ENCODE data around the gene GALNT9. TPM values are rescaled to one million over a fixed set of nuclear protein-coding genes. Genes with fewer than 3 reads are reported as not detected.

The GALNT9 gene
- total RNA-seq, 1 donor from 2014 or later = not detected

DNA sequence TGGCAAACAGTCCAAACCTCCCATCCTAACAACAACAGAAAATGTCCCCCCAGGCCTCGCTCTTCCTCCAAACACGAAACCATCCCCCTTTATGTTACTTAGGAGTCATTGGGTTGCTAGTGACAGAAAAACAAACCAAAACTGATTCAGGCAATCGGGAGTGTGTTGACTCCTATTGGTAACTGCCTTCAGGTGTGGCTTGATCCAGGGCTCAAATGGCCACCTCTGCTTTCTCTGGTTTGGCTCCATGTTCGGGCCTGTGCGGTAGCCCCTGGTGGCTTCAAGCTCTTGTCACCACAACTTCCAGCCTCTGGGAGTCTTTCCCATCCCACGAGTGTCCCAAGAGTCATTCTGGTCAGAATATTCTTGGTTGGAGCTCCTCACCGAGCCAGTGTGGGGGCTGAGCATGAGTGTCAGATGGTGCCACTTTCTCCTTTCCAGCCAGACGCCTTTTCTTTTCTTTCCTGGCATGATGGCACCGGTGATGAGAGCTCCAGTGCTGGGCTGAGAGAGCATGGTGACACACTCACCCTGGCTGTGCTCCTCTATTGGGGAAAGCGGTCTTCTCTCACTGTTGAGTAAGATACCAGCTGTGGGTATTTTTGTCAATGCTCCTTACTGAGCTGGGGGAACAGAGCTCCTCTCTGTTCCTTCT, 146.6 kb downstream of the GALNT9 start:
- Mint-ChIP-seq H3K9me3 (no peaks in the 10 kb centered on the region), H3K27me3 (ENCODE audit: low read depth) (peaks cover 16% of the 10 kb centered on the region)
- intact Hi-C loops (cut with micrococcal nuclease) = loop anchor here (10.0 kb wide), 1 partner anchor 312 kb away; the partner anchor contains the start of gene FBRSL1

DNA sequence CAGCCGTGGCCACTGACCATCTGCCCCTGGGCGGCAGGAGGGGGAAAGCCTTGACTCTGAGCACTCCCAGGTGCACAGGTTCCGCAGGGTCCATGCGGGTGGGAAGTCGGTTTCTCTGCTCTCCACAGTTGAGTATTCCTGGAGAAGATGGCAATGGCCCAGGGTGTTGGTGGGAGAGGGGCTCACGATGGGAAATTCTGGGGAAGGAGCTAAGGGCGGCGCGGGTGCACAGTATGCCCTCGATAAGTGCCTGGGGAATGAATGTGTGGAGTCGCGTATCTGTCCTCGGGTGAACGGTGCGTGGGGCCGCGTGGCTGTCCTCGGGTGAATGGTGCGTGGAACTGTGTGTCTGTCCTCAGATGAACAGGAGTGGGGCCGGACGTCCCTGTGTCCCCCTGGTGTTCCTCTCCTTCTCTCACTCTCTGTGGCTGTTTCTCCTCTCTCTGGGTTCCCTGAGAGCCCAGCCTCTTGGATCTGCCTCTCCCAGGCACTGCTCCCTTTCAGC, 147.1 kb downstream of the GALNT9 start:
- Mint-ChIP-seq H3K27me3 (ENCODE audit: low read depth) (peaks cover 16% of the 10 kb centered on the region), H3K36me3 (ENCODE audit: low read depth) (peaks cover 3% of the 10 kb centered on the region), H3K27ac (no peak overlapping the region), H3K4me3 (ENCODE audit: low read depth) (no peak overlapping the region), H3K9me3 (no peaks in the 10 kb centered on the region), H3K4me1 (ENCODE audit: low read depth) (peaks cover 25% of the 10 kb centered on the region)
- DNase-seq (ENCODE audit: low spot score) = no peak
- intact Hi-C loops (cut with micrococcal nuclease) = loop anchor here (10.0 kb wide), 1 partner anchor 313 kb away; the partner anchor contains the start of gene FBRSL1

More for the DNA sequence above, 146.6 kb downstream of the GALNT9 start:
- H3K27ac Mint-ChIP-seq = no peak overlapping the region
- H3K4me1 Mint-ChIP-seq (ENCODE audit: low read depth) = peaks cover 30% of the 10 kb centered on the region
- H3K4me3 Mint-ChIP-seq (ENCODE audit: low read depth) = no peak overlapping the region
- peaks cover 3% of the 10 kb centered on the region for H3K36me3 Mint-ChIP-seq (ENCODE audit: low read depth)
- DNase-seq (ENCODE audit: low spot score) = no peak

DNA sequence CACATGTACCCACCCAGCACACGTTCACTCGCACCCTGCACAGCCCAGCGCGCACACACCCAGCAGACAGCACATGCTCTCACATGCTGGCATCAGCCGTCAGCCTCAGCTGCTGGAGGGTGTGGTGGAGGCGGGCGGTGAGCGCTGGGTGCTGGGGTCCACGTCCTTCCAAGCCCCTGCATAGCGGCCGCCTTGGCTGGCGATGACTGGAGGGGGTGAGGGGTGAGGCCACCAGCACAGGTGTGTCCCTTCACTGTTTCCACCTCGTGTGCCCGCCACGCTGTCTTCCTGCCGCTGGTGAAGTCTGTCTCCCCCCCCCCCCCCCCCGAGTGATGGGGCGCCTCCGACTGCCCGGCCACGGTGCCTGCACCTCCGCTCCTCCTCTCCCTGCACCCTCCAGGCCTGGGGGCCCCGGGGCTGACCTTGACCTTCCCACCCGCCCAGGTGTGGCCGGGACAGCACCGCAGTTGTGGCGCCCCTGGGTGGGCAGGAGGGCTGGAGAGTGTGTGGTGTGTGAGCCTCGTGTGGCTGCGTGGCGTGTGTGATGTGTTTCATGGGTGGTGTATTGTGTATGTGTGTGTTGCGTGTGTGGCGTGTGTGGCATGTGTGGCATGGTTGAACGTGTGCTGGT, 147.7 kb downstream of the GALNT9 start:
- Mint-ChIP-seq H3K36me3 (ENCODE audit: low read depth) (peaks cover 3% of the 10 kb centered on the region), H3K27ac (no peak overlapping the region), H3K9me3 (no peaks in the 10 kb centered on the region), H3K4me1 (ENCODE audit: low read depth) (peaks cover 22% of the 10 kb centered on the region), H3K4me3 (ENCODE audit: low read depth) (no peak overlapping the region), H3K27me3 (ENCODE audit: low read depth) (peaks cover 16% of the 10 kb centered on the region)
- no peak for DNase-seq (ENCODE audit: low spot score)
- intact Hi-C loops (cut with micrococcal nuclease) = loop anchor here (10.0 kb wide), 1 partner anchor 313 kb away; the partner anchor contains the start of gene FBRSL1

DNA sequence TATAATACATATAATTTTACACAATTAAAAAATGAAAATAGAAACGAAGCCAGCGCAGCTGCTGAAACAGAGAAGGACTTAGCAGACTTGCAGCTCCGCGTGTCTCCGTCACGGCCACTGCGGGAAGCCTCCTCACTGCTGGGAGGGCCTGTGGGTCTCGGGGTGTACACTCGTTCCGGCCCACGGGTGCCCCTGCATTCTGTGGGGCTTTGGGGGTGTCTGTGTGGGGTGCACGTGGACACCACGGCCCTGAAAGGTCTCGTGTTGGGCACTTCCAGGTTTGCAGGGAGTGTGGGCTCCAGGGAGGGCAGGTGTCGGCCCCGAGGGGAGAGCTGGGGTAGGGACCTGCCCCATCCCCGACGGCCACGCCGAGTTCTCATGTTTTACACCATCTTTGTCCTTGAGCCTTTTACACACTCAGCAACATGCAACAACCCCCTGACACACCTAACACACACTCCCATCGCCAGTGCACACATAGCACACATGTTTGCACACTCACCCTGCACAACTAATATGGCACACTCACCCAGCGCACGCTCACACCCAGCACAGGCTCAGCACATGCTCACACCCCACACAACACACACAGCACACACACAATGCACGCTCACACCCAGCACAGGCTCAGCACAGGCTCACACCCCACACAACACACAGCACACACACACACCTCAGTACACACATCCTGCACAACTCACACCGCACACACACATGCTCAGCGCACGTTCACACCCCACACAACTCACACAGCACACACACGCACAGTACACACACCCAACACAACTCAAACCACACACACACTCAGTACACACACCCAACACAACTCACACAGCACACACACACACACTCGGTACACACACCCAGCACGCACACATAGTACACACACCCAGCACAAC, 148.5 kb downstream of the GALNT9 start:
- H3K27me3 Mint-ChIP-seq (ENCODE audit: low read depth) = peaks cover 16% of the 10 kb centered on the region
- no peak overlapping the region for H3K4me3 Mint-ChIP-seq (ENCODE audit: low read depth)
- H3K4me1 Mint-ChIP-seq (ENCODE audit: low read depth) = peaks cover 18% of the 10 kb centered on the region
- H3K9me3 Mint-ChIP-seq = no peaks in the 10 kb centered on the region
- H3K27ac Mint-ChIP-seq = no peak overlapping the region
- intact Hi-C loops (cut with micrococcal nuclease) = loop anchor here (10.0 kb wide), 1 partner anchor 314 kb away; the partner anchor contains the start of gene FBRSL1
- DNase-seq (ENCODE audit: low spot score) = no peak
- H3K36me3 Mint-ChIP-seq (ENCODE audit: low read depth) = peaks cover 3% of the 10 kb centered on the region

DNA sequence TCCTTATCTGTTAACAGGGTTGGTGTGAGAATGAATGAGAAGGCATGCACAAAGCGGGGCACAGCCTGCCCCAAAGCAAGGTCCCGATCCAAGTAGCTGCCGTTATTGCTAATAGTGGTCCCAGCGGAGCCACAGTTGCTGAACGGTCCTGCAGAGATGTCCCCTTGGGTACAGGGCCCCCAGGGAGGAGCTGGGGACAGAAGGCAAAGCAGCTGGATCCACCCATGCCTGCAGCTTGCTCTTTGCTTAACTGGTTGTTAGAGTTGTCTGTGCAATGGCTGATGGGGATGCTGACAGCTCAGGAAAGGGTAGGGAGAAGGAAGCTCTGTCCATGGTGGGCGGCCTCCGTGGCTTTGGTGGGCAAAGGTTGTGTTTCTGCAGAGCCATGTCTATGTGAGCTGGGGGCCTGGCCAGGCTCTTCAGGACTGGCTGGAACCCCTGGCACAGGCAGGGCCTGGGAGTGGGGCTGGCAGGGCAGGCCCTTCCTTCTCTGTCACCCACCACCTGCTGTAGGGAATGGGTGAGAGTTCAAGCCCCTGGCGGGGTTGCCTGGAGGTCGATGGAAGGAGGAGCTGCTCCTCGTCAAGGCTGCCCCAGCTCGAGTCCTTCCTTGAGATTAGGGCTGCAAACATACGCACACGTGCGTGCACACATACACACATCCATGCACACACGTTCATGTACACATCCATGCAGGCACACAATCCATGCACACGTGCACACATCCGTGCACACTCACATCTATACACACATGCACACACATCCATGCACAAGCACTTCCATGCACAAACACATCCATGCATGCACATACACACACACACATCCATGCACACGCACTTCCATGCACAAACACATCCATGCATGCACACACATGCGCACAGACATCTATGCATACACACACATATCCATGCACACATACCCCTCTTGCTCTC, 149.7 kb downstream of the GALNT9 start:
- no peaks in the 10 kb centered on the region for H3K9me3 Mint-ChIP-seq
- intact Hi-C loops (cut with micrococcal nuclease) = loop anchor here (10.0 kb wide), 1 partner anchor 315 kb away; the partner anchor contains the start of gene FBRSL1
- DNase-seq (ENCODE audit: low spot score) = no peak

DNA sequence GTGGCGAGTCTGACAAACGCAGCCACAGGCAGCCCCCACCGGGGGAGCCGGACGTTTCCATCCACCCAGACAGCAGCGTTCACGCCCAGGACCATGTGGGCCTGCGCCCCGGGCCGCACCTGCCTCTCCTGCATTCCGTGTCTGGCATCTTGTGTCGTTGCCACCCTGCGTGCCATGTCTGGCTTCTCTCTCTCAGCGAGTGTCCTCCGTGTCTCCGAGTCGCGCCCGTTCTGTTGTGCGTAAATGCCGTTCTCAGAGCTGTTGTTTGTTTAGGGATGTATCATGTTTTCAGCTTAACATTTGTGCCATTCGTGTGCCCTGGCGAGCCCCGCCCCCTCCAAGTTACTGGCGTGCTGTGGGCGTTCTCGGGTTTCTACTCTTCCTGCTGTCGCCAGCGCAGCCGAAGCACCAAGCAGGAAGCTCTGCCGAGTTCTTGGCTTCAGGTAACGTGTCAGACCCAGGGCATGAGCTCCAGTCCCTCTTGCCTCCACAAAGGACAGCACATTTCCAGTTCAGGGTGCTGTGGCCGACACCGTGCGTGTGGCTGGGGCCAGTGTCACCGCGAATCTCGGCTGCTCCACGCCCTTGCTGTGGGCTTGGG, 150.5 kb downstream of the GALNT9 start:
- no peak for DNase-seq (ENCODE audit: low spot score)
- H3K27me3 Mint-ChIP-seq (ENCODE audit: low read depth) = peaks cover 6% of the 10 kb centered on the region
- no peaks in the 10 kb centered on the region for H3K9me3 Mint-ChIP-seq
- H3K4me3 Mint-ChIP-seq (ENCODE audit: low read depth) = peak overlapping the region; percentile 75
- H3K27ac Mint-ChIP-seq = peak overlapping the region; percentile 71
- intact Hi-C loops (cut with micrococcal nuclease) = no loop called here
- H3K4me1 Mint-ChIP-seq (ENCODE audit: low read depth) = peaks cover 21% of the 10 kb centered on the region
- no peaks in the 10 kb centered on the region for H3K36me3 Mint-ChIP-seq (ENCODE audit: low read depth)

More for the DNA sequence above, 149.7 kb downstream of the GALNT9 start:
- Mint-ChIP-seq H3K27me3 (ENCODE audit: low read depth) (peaks cover 12% of the 10 kb centered on the region), H3K4me3 (ENCODE audit: low read depth) (no peak overlapping the region), H3K36me3 (ENCODE audit: low read depth) (no peaks in the 10 kb centered on the region), H3K27ac (no peak overlapping the region), H3K4me1 (ENCODE audit: low read depth) (peaks cover 16% of the 10 kb centered on the region)

DNA sequence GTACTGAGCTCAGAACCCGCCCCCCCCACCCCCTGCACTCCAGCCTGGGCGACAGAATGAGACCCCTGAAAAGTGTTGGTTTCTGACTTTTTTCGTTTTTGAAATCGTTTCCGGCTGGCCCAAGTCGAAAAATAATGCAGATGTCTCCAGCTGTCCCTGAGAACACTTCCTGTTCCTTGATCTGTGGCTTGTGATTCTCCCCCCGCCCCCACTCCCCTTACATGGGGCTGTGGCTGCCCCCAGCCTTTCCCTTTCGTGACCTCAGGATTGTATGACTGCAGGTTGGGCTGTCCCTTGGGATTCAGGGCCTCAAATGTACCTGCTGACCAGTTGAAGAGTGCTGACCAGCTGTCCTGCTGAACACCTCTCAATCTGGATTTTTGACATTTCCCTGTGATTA, 151.1 kb downstream of the GALNT9 start:
- Mint-ChIP-seq H3K27ac (no peak overlapping the region), H3K9me3 (no peaks in the 10 kb centered on the region), H3K4me1 (ENCODE audit: low read depth) (peaks cover 22% of the 10 kb centered on the region), H3K4me3 (ENCODE audit: low read depth) (peak overlapping the region; percentile 5), H3K27me3 (ENCODE audit: low read depth) (peaks cover 4% of the 10 kb centered on the region), H3K36me3 (ENCODE audit: low read depth) (no peaks in the 10 kb centered on the region)
- intact Hi-C loops (cut with micrococcal nuclease) = no loop called here
- DNase-seq (ENCODE audit: low spot score) = no peak

DNA sequence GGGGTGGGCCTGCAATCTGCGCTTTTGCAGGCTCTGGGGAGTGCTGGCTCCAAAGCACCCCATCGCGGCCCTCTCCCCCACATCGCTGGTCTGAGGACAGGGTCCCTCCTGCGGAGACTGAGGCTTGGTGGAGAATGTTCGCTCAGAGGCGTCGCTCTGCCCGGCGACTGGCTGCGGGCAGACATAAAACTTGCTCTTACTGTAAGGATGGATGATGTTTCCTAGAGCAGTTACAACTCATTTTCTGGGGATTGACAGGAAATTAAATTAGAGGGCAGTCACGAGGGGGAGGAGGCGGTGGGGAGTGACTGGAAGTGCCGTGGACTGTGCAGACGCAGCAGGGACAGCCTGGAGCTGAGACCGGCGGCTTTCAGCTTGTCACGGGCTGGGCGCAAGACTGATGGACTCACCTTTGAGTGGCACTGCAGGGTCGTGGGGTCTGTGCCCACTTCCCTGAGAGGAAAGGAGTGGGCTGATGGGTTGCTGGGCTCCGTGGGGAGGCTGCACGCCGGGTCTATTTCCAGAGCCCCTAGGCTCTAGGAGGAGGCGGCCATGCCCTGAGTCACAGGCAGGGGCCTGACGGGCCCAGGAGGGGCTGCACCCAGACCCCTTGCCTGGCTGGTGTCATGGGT, 152.4 kb downstream of the GALNT9 start:
- intact Hi-C loops (cut with micrococcal nuclease) = no loop called here
- no peak for DNase-seq (ENCODE audit: low spot score)
- Mint-ChIP-seq H3K4me1 (ENCODE audit: low read depth) (peaks cover 30% of the 10 kb centered on the region), H3K27ac (no peak overlapping the region), H3K9me3 (no peaks in the 10 kb centered on the region), H3K36me3 (ENCODE audit: low read depth) (no peaks in the 10 kb centered on the region), H3K27me3 (ENCODE audit: low read depth) (peaks cover 2% of the 10 kb centered on the region), H3K4me3 (ENCODE audit: low read depth) (no peak overlapping the region)

DNA sequence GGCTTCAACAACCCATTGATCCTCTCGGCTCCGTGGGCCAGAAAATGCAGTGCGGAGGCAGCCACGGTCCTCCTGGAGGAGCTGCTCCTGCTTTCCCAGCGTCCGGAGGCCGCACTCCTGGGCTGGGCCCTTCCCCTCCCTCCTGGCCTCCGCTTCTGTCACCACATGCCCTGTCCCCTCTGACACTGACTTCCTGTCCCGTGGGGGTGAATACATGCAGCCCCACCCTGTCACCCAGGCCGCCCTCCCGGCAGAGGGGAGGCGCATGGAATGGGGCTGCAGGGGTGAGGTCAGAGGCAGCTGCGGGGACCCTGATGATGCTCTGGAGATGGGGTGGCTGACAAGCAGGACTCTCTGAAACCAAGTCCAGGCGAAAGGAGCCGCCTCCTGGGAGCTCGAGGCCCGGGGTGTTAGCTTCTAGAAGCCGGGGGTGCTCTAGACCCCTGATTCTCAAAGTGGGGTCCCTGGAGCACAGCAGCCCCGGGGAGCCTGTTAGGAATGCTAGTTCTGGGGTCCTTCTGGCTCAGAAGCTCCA, 152.9 kb downstream of the GALNT9 start:
- Mint-ChIP-seq H3K36me3 (ENCODE audit: low read depth) (no peaks in the 10 kb centered on the region), H3K27me3 (ENCODE audit: low read depth) (peaks cover 2% of the 10 kb centered on the region), H3K4me1 (ENCODE audit: low read depth) (peaks cover 30% of the 10 kb centered on the region), H3K9me3 (no peaks in the 10 kb centered on the region), H3K27ac (no peak overlapping the region), H3K4me3 (ENCODE audit: low read depth) (no peak overlapping the region)
- intact Hi-C loops (cut with micrococcal nuclease) = no loop called here
- no peak for DNase-seq (ENCODE audit: low spot score)

DNA sequence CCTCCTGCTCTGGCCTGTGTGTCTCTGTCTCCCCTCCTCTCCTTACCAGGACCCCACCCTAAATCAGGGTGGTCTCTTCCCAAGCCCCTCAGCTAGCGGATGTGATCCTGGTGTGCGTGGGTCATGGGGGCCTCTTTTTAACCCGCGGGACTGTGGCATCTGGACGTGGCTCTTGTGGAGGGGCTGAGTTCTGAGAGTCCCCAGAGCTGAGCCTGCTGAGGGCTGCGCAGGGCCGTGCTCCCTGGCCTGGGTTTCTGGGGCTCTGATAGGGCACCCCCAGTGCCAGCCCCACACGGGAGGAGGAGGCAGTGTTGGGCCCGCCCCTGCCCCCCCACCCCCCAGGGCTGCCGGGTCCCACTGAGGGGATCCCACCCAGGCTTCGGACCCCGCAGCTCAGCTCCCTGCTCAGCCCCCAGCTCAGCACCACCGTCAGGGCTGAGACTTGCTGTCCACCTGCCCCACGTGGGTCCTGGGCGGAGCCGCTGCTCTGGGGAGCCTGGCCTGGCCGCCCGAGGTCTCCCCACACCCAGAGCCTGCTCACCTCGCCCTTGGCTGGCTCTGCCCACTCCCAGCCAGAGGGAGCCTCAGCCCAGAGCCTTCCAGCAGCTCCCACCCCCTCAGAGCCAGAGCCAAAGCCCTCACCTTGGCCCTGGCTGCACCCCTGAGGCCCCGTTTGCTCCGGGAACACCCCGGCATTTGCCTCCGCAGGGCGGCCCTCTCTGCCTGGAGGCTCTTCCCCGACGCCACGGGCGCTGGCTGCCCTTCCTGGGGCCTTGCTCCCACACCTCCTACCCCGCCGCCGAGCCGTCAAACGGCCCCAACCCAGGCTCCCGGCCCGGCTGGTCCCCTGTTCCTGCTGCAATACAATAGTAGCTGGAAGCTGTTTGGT, 153.6 kb downstream of the GALNT9 start:
- H3K4me3 Mint-ChIP-seq (ENCODE audit: low read depth) = no peak overlapping the region
- no peak for DNase-seq (ENCODE audit: low spot score)
- H3K4me1 Mint-ChIP-seq (ENCODE audit: low read depth) = peaks cover 30% of the 10 kb centered on the region
- intact Hi-C loops (cut with micrococcal nuclease) = no loop called here
- no peak overlapping the region for H3K27ac Mint-ChIP-seq
- no peaks in the 10 kb centered on the region for H3K9me3 Mint-ChIP-seq
- no peaks in the 10 kb centered on the region for H3K36me3 Mint-ChIP-seq (ENCODE audit: low read depth)
- H3K27me3 Mint-ChIP-seq (ENCODE audit: low read depth) = peaks cover 2% of the 10 kb centered on the region
